NT2/D1 (cell line): ENCODE measurements around the gene BLM.
"Not testable (repeated sequence)": the region's sequence is repeated elsewhere in the genome, so short reads cannot be mapped to it uniquely, and the experiment has no call there.

ENCODE experiments used
- SUZ12 ChIP-seq: IDR thresholded peaks from 2 replicates; pipeline ENCODE4 v1.6.1; 2011; ENCODE audit not compliant: insufficient read length, insufficient read depth; ENCODE audit errors: extremely low read depth
- YY1 ChIP-seq: IDR thresholded peaks from 2 replicates; pipeline ENCODE4 v1.6.1; 2011; ENCODE audit not compliant: insufficient read length, insufficient read depth
- ZNF274 ChIP-seq: IDR thresholded peaks from 2 replicates; pipeline ENCODE4 v1.6.1; 2011; ENCODE audit warnings: mild to moderate bottlenecking, low read depth, low read length

DNA sequence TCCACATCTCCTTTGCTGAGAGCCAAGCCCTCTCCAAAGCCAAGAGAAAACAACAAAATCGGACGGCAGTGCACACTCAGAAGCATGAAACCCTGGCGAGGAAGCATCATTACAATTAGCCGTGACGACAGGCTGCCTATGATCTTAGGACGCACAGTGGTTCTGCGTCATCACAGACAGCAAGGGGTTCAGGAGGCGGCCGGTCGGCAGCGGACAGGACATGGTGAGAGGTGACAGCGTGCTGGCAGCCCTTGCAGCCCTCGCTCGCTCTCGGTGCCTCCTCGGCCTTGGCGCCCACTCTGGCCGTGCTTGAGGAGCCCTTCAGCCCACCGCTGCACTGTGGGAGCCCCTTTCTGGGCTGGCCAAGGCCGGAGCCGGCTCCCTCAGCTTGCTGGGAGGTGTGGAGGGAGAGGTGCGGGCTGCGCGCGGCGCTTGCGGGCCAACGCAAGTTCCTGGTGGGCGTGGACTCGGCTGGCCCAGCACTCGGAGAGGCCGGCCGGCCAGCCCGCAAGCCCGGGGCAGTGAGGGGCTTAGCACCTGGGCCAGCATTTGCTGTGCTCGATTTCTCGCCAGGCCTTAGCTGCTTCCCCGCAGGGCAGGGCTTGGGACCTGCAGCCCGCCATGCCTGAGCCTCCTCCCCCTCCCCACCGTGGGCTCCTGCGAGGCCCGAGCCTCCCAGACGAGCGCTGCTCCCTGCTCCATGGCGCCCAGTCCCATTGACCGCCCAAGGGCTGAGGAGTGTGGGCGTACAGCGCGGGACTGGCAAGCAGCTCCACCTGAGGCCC is 108.2 kb downstream of the BLM start:
- TF ChIP-seq SUZ12, YY1, ZNF274: not testable (repeated sequence)
